Measurements from ENCODE around the gene MAPRE2.

The MAPRE2 gene

DNA sequence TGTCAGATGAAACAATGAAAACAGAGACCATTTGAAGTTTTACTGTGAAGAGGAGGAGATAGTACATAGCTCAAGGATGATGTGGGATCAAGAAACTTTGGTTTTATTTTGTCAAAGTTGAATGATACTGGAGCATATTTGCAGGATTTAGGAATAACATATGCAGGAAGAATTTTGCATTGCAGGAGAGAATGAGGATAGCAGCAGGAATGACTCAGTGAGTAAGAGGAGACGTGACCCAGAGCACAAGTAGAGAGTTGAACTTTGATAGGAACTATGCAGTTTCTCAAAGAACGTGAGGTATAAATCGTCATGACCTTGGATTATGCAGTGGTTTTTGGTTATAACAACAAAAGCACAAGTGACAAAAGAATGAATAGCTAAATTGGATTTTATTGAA, 47.7 kb downstream of the MAPRE2 start:
- H3K9me2 ChIP-seq (replicated peaks; ENCODE audit: insufficient read depth, low read length) = no peaks in the 10 kb centered on the region
- H3K36me3 ChIP-seq (ENCODE audit: low read length) = no peaks in the 10 kb centered on the region
- no peak overlapping the region for H3K27ac ChIP-seq (ENCODE audit: low read depth, low read length)
- H2AFZ ChIP-seq (ENCODE audit: low read depth, low read length, severe bottlenecking) = no peak overlapping the region
- no peak for TF ChIP-seq EZH2phosphoT487 (conservative IDR thresholded peaks at IDR 0.05; ENCODE audit: low read length)
- TF ChIP-seq, protein P1, sequence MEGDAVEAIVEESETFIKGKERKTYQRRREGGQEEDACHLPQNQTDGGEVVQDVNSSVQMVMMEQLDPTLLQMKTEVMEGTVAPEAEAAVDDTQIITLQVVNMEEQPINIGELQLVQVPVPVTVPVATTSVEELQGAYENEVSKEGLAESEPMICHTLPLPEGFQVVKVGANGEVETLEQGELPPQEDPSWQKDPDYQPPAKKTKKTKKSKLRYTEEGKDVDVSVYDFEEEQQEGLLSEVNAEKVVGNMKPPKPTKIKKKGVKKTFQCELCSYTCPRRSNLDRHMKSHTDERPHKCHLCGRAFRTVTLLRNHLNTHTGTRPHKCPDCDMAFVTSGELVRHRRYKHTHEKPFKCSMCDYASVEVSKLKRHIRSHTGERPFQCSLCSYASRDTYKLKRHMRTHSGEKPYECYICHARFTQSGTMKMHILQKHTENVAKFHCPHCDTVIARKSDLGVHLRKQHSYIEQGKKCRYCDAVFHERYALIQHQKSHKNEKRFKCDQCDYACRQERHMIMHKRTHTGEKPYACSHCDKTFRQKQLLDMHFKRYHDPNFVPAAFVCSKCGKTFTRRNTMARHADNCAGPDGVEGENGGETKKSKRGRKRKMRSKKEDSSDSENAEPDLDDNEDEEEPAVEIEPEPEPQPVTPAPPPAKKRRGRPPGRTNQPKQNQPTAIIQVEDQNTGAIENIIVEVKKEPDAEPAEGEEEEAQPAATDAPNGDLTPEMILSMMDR (IDR thresholded peaks at IDR 0.05; ENCODE audit: insufficient read depth, low read length, poor library complexity, severe bottlenecking) = no peak
- H3K9ac ChIP-seq (ENCODE audit: low read length) = no peak overlapping the region
- H3K4me3 ChIP-seq (ENCODE audit: insufficient read depth, low read length, poor library complexity, severe bottlenecking) = no peak overlapping the region
- H3K9me3 ChIP-seq (ENCODE audit: insufficient read depth, low read length) = no peaks in the 10 kb centered on the region
- no peaks in the 10 kb centered on the region for H3F3A ChIP-seq (ENCODE audit: insufficient read depth)
- no peaks in the 10 kb centered on the region for H4K20me1 ChIP-seq (ENCODE audit: low read depth, low read length)
- no peak overlapping the region for H3K4me2 ChIP-seq (ENCODE audit: low read depth, low read length, poor library complexity, severe bottlenecking)
- no peaks in the 10 kb centered on the region for H3K27me3 ChIP-seq (ENCODE audit: low read length)
- no peaks in the 10 kb centered on the region for H3K79me2 ChIP-seq (ENCODE audit: insufficient read depth, low read length)

DNA sequence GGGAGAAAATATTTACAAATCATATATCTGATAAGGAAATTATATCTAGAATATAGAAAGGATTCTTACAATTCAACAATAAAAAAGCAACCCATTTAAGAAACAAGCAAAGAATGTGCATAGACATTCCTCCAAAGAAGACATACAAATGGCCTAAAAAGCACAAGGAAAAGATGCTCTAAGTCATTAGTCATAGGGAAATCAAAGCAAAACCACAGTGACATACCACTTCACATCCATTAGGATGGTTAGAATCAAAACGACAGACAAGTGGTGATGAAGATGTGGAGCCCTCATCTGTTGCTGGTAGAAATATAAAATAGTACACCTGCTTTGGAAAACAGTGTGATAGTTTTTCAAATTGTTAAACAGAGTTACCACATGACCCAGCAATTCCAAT, 48.2 kb downstream of the MAPRE2 start:
- Histone ChIP-seq H3K36me3 (ENCODE audit: low read length) (no peaks in the 10 kb centered on the region), H3K4me3 (ENCODE audit: insufficient read depth, low read length, poor library complexity, severe bottlenecking) (no peak overlapping the region), H3K9me2 (replicated peaks; ENCODE audit: insufficient read depth, low read length) (no peaks in the 10 kb centered on the region), H3K4me2 (ENCODE audit: low read depth, low read length, poor library complexity, severe bottlenecking) (no peak overlapping the region), H3K9me3 (ENCODE audit: insufficient read depth, low read length) (no peaks in the 10 kb centered on the region), H3K9ac (ENCODE audit: low read length) (no peak overlapping the region), H3K27ac (ENCODE audit: low read depth, low read length) (no peak overlapping the region), H4K20me1 (ENCODE audit: low read depth, low read length) (no peaks in the 10 kb centered on the region), H3K79me2 (ENCODE audit: insufficient read depth, low read length) (no peaks in the 10 kb centered on the region), H2AFZ (ENCODE audit: low read depth, low read length, severe bottlenecking) (no peak overlapping the region), H3K27me3 (ENCODE audit: low read length) (no peaks in the 10 kb centered on the region), H3F3A (ENCODE audit: insufficient read depth) (no peaks in the 10 kb centered on the region)
- no peak for TF ChIP-seq EZH2phosphoT487 (conservative IDR thresholded peaks at IDR 0.05; ENCODE audit: low read length)
- TF ChIP-seq, protein P1 (IDR thresholded peaks at IDR 0.05; ENCODE audit: insufficient read depth, low read length, poor library complexity, severe bottlenecking) = no peak

DNA sequence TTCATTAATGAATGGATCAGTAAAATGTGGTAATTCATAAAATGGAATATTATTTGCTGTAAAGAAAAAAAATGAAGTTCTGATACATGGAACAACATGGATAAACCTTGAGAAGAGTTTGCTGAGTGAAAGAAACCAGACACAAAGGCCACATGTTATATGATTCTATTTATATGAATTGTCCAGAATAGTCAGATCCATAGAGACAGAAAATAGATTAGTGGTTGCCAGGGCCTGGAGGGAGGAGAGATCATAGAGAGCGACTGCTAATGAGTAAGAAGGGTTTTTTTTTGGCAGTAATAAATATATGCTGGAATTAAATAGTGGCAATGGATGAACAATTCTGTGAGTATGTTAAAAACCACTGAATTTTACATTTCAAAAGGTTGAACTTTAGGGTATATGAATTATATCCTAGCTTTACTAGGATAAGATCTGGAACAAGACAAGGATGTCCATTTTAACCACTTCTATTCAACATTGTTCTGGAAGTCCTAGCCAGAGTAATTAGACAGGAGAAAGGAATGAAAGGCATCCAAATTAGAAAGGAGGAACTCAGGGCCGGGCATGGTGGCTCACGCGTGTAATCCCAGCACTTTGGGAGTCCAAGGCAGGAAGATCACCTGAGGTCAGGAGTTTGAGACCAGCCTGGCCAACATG, 48.8 kb downstream of the MAPRE2 start:
- no peak overlapping the region for H3K9ac ChIP-seq (ENCODE audit: low read length)
- H3K27me3 ChIP-seq (ENCODE audit: low read length) = no peaks in the 10 kb centered on the region
- no peak overlapping the region for H2AFZ ChIP-seq (ENCODE audit: low read depth, low read length, severe bottlenecking)
- no peak overlapping the region for H3K4me3 ChIP-seq (ENCODE audit: insufficient read depth, low read length, poor library complexity, severe bottlenecking)
- H3F3A ChIP-seq (ENCODE audit: insufficient read depth) = no peaks in the 10 kb centered on the region
- H3K9me3 ChIP-seq (ENCODE audit: insufficient read depth, low read length) = no peaks in the 10 kb centered on the region
- H3K9me2 ChIP-seq (replicated peaks; ENCODE audit: insufficient read depth, low read length) = no peaks in the 10 kb centered on the region
- H3K79me2 ChIP-seq (ENCODE audit: insufficient read depth, low read length) = no peaks in the 10 kb centered on the region
- no peak overlapping the region for H3K27ac ChIP-seq (ENCODE audit: low read depth, low read length)
- TF ChIP-seq EZH2phosphoT487 (conservative IDR thresholded peaks at IDR 0.05; ENCODE audit: low read length) = no peak
- TF ChIP-seq, protein P1 (IDR thresholded peaks at IDR 0.05; ENCODE audit: insufficient read depth, low read length, poor library complexity, severe bottlenecking) = no peak
- no peak overlapping the region for H3K4me2 ChIP-seq (ENCODE audit: low read depth, low read length, poor library complexity, severe bottlenecking)
- H3K36me3 ChIP-seq (ENCODE audit: low read length) = no peaks in the 10 kb centered on the region
- no peaks in the 10 kb centered on the region for H4K20me1 ChIP-seq (ENCODE audit: low read depth, low read length)

Measured in SU-DHL-6 (cell line).